IPS-20b (cell line): ENCODE measurements around the gene GPR183.
"Not testable (repeated sequence)": the region's sequence is repeated elsewhere in the genome, so short reads cannot be mapped to it uniquely, and the experiment has no call there.

Source experiments
- H3K27ac ChIP-seq: one replicate; pipeline ENCODE4 v1.5.1; 2013; ENCODE audit warnings: low read length
- H3K27me3 ChIP-seq: 2 replicates; pipeline ENCODE4 v1.6.1; 2013; ENCODE audit warnings: mild to moderate bottlenecking, low read length, inconsistent platforms; ENCODE audit not compliant: insufficient read depth
- H3K36me3 ChIP-seq: 2 replicates; pipeline ENCODE4 v1.6.1; 2013; ENCODE audit warnings: low read depth, mild to moderate bottlenecking, inconsistent platforms, low read length, moderate library complexity; ENCODE audit not compliant: insufficient read depth
- H3K4me1 ChIP-seq: 2 replicates; pipeline ENCODE4 v1.6.1; 2013; ENCODE audit warnings: mild to moderate bottlenecking, control low read depth, inconsistent platforms, low read length, moderate library complexity; ENCODE audit not compliant: insufficient read depth
- H3K4me3 ChIP-seq: 2 replicates; pipeline ENCODE4 v1.5.1; 2013; ENCODE audit warnings: mild to moderate bottlenecking, low read length, inconsistent platforms
- H3K9ac ChIP-seq: 2 replicates; pipeline ENCODE4 v1.6.1; 2013; ENCODE audit warnings: low read depth, mild to moderate bottlenecking, inconsistent platforms, low read length, moderate library complexity
- H3K9me3 ChIP-seq: 2 replicates; pipeline ENCODE4 v1.6.1; 2013; ENCODE audit warnings: mild to moderate bottlenecking, low read depth, low read length, inconsistent platforms; ENCODE audit not compliant: insufficient read depth

GPR183 gene

GRCh38 chr13:99250982-99251825 lies 56.0 kb downstream of the GPR183 start:
- Histone ChIP-seq H3K36me3 (peaks cover 11% of the 10 kb centered on the region), H3K27me3 (no peaks in the 10 kb centered on the region), H3K27ac (no peak overlapping the region), H3K9ac (no peak overlapping the region), H3K4me1 (0 out of 2 replicates have a peak, but pooled peaks cover 7% of the 10 kb centered on the region), H3K4me3 (no peak overlapping the region), H3K9me3 (no peaks in the 10 kb centered on the region)

GRCh38 chr13:99249606-99250005 lies 57.6 kb downstream of the GPR183 start:
- H3K9me3 ChIP-seq, H3K36me3 ChIP-seq, H3K4me3 ChIP-seq: not testable (repeated sequence)

GRCh38 chr13:99249178-99249577 lies 58.0 kb downstream of the GPR183 start:
- H3K4me1 ChIP-seq, H3K27me3 ChIP-seq, H3K4me3 ChIP-seq, H3K9ac ChIP-seq, H3K27ac ChIP-seq, H3K9me3 ChIP-seq: not testable (repeated sequence)
- peaks cover 12% of the 10 kb centered on the region for H3K36me3 ChIP-seq

More at GRCh38 chr13:99249606-99250005, 57.6 kb downstream of the GPR183 start:
- not testable (repeated sequence) for H3K9ac ChIP-seq, H3K4me1 ChIP-seq, H3K27me3 ChIP-seq, H3K27ac ChIP-seq

DNA sequence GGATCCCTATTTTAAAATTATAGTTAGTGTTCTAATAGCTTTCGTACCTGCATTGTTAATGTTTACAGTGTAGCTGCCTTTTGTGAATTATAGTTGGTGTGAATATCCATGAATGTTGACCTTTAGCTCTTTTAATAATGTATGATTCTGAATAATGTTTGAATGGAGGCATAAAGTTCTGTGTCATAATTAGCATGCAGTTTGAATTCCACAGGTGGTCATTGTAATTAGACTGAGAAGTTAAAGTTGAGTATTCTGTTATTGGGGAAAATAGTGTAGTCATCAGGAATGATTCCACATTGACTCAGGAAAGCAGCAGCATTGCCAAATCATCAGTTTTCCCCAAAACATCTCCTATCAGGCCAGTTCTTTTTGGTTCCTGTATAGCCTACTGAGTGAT lies 61.1 kb downstream of the GPR183 start:
- H3K27me3 ChIP-seq: no peaks in the 10 kb centered on the region
- H3K9me3 ChIP-seq: 0 out of 2 replicates have a peak, but pooled peaks cover 3% of the 10 kb centered on the region
- H3K36me3 ChIP-seq: peaks cover 28% of the 10 kb centered on the region
- no peak overlapping the region for H3K9ac ChIP-seq
- 0 out of 2 replicates have a peak, but pooled peaks cover 1% of the 10 kb centered on the region for H3K4me1 ChIP-seq
- no peak overlapping the region for H3K4me3 ChIP-seq
- no peak overlapping the region for H3K27ac ChIP-seq
